ENCODE measurements around the gene ANKRD52. TPM values are rescaled to one million over a fixed set of nuclear protein-coding genes. Genes with fewer than 3 reads are reported as not detected.

The ANKRD52 gene
- total RNA-seq, 1 experiment from 2014 or later, result 46.3 TPM

- TF ChIP-seq CTCF (IDR thresholded peaks at IDR 0.05; ENCODE audit: unreplicated experiment), result peak; percentile 10
- DNase-seq (ENCODE audit: unreplicated experiment), result peak; percentile 97
- TSS peak; percentile 73 for BruUV-seq (replicated peaks)
- POLR2A ChIA-PET, result interaction anchor here (0.6 to 4.0 kb wide), 46 partner anchors 9 to 503 kb away, joined by 3 to 108 read pairs (median 6); partner anchors contain the start of genes ANKRD52, ATP5F1B, CNPY2 and ESYT1
- Mint-ChIP-seq H3K27ac (ENCODE audit: low read depth, unreplicated experiment) (peak within 1 kb of the TSS; percentile 97), H3K4me3 (ENCODE audit: unreplicated experiment) (peak within 1 kb of the TSS; percentile 99), H3K36me3 (ENCODE audit: insufficient read depth, unreplicated experiment) (peaks cover 13% of the 10 kb centered on the region), H3K4me1 (ENCODE audit: insufficient read depth, unreplicated experiment) (peaks cover 24% of the 10 kb centered on the region), H3K27me3 (ENCODE audit: insufficient read depth, unreplicated experiment) (no peaks in the 10 kb centered on the region), H3K9me3 (ENCODE audit: unreplicated experiment) (no peaks in the 10 kb centered on the region)
- intact Hi-C loops (cut with micrococcal nuclease), result loop anchor here (10.0 kb wide), 1 partner anchor 487 kb away; no protein-coding TSS in a partner anchor
- CTCF ChIA-PET, result interaction anchor here (0.5 to 2.9 kb wide), 25 partner anchors 11 to 1920 kb away, joined by 3 to 36 read pairs (median 5); partner anchors contain the start of genes ANKRD52, IL23A, SMARCC2 and TIMELESS
Observed at GRCh38 chr12:56221757-56222530, 36.2 kb downstream of the ANKRD52 start, which contains the start of gene RNF41. RNF41 (minus strand) TSS chr12:56221922; CDS start chr12:56214047, 7,875 bp downstream.

- intact Hi-C loops (cut with micrococcal nuclease), result loop anchor here (10.0 kb wide), 1 partner anchor 486 kb away; no protein-coding TSS in a partner anchor
- CTCF ChIA-PET, result interaction anchor here (0.6 to 2.9 kb wide), 17 partner anchors 12 to 1253 kb away, joined by 3 to 36 read pairs (median 6); partner anchors contain the start of genes ANKRD52, SMARCC2, TIMELESS and ZC3H10
- no peaks in the 10 kb centered on the region for H3K27me3 Mint-ChIP-seq (ENCODE audit: insufficient read depth, unreplicated experiment)
- POLR2A ChIA-PET, result interaction anchor here (0.6 to 4.0 kb wide), 38 partner anchors 10 to 504 kb away, joined by 3 to 108 read pairs (median 8); partner anchors contain the start of genes ANKRD52, ATP5F1B, CNPY2 and ESYT1
- no peak for TF ChIP-seq CTCF (IDR thresholded peaks at IDR 0.05; ENCODE audit: unreplicated experiment)
- H3K36me3 Mint-ChIP-seq (ENCODE audit: insufficient read depth, unreplicated experiment), result peaks cover 13% of the 10 kb centered on the region
- DNase-seq (ENCODE audit: unreplicated experiment), result peak; percentile 58
- H3K4me3 Mint-ChIP-seq (ENCODE audit: unreplicated experiment), result peak overlapping the region; percentile 99
- TSS peak; percentile 74 for BruUV-seq (replicated peaks)
- peak overlapping the region; percentile 97 for H3K27ac Mint-ChIP-seq (ENCODE audit: low read depth, unreplicated experiment)
- peaks cover 30% of the 10 kb centered on the region for H3K4me1 Mint-ChIP-seq (ENCODE audit: insufficient read depth, unreplicated experiment)
- H3K9me3 Mint-ChIP-seq (ENCODE audit: unreplicated experiment), result no peaks in the 10 kb centered on the region
Observed at GRCh38 chr12:56221232-56221756, 36.9 kb downstream of the ANKRD52 start.

- TF ChIP-seq CTCF (IDR thresholded peaks at IDR 0.05; ENCODE audit: unreplicated experiment), result no peak
- peak; percentile 46 for DNase-seq (ENCODE audit: unreplicated experiment)
- Mint-ChIP-seq H3K4me3 (ENCODE audit: unreplicated experiment) (peak overlapping the region; percentile 99), H3K27ac (ENCODE audit: low read depth, unreplicated experiment) (peak overlapping the region; percentile 97), H3K9me3 (ENCODE audit: unreplicated experiment) (no peaks in the 10 kb centered on the region), H3K4me1 (ENCODE audit: insufficient read depth, unreplicated experiment) (peaks cover 30% of the 10 kb centered on the region), H3K36me3 (ENCODE audit: insufficient read depth, unreplicated experiment) (peaks cover 12% of the 10 kb centered on the region), H3K27me3 (ENCODE audit: insufficient read depth, unreplicated experiment) (no peaks in the 10 kb centered on the region)
- ChIA-PET CTCF (interaction anchor here (0.6 to 2.9 kb wide), 9 partner anchors 14 to 1253 kb away, joined by 3 to 36 read pairs (median 4); partner anchors contain the start of genes ANKRD52, TIMELESS and ZC3H10), POLR2A (interaction anchor here (0.7 to 4.0 kb wide), 27 partner anchors 10 to 505 kb away, joined by 3 to 108 read pairs (median 10); partner anchors contain the start of genes ANKRD52, CNPY2, MYL6 and NACA)
- BruUV-seq (replicated peaks), result no TSS peak
- intact Hi-C loops (cut with micrococcal nuclease), result loop anchor here (10.0 kb wide), 1 partner anchor 486 kb away; no protein-coding TSS in a partner anchor
Observed at GRCh38 chr12:56220611-56221231, 37.5 kb downstream of the ANKRD52 start.

All from MCF 10A (cell line).